ENCODE measurements around the gene PCBP3.

The PCBP3 gene

DNA sequence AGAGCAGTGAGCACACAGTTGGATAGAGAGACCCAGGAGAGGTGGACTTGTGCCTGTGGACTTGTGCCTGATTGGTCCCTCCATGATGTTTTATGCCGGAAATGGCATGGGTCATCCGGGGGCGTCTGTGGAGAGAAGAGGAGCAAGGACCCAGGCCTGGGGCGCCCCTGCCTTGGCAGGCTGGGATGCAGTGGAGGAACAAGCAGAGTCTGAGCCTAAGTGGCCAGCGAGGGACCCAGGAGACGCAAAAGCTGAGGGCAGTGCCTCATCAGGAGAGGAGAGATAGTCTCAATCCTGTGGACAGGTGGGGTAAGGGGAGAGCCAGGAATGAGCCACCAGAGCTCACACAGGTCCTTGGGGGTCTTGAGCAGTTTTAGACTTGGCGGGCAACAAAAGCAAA lies 146.9 kb downstream of the PCBP3 start:
- DNase-seq (ENCODE audit: extremely low read depth, low read depth) = no peak
- no peak overlapping the region for H3K4me3 ChIP-seq (replicated peaks; ENCODE audit: low read depth, low read length)
- TF ChIP-seq, protein P1, sequence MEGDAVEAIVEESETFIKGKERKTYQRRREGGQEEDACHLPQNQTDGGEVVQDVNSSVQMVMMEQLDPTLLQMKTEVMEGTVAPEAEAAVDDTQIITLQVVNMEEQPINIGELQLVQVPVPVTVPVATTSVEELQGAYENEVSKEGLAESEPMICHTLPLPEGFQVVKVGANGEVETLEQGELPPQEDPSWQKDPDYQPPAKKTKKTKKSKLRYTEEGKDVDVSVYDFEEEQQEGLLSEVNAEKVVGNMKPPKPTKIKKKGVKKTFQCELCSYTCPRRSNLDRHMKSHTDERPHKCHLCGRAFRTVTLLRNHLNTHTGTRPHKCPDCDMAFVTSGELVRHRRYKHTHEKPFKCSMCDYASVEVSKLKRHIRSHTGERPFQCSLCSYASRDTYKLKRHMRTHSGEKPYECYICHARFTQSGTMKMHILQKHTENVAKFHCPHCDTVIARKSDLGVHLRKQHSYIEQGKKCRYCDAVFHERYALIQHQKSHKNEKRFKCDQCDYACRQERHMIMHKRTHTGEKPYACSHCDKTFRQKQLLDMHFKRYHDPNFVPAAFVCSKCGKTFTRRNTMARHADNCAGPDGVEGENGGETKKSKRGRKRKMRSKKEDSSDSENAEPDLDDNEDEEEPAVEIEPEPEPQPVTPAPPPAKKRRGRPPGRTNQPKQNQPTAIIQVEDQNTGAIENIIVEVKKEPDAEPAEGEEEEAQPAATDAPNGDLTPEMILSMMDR (IDR thresholded peaks at IDR 0.05; ENCODE audit: low read depth, low read length, missing control alignments) = no peak

DNA sequence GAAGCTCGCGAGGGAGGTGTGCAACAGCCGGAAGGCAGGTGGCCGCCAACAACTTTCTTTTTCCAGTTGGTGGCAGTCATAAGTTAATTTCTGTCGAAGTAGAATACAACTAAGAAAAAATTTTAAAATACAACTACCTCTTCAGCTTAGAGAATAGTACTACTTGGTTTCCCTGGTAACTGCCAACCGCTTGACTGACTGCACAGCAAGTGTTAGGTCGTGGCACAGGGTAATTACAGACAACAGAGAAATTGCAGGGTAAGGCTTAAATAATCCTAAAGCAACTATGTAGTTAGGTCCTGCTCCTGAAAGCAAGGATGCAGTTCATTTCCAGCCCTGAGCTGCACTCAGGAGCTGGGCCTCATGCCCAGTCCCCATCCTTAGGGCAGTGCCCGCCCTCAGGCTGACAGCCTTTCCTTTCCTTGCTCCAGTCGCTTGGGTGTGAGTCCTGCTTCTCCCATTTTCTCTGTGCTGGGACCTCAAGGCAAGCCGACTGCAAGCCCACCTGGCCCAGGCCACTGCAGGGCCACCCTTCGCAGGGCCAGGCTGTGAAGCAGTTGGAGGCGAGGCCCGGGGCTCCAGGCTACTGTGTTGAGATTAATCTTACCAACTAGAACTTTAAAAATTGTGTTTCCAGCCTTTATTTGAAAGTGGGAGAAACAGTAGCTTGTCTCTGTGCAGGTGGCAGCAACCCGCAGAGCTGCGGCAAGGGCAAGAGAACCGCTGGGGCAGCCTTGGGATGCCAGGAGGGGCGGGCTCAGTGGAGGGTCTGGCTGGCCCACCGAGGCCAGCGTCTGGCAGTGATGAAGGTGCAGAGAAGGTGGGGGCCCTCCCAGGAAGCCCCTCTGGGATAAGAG lies 148.3 kb downstream of the PCBP3 start:
- TF ChIP-seq, protein P1 (IDR thresholded peaks at IDR 0.05; ENCODE audit: low read depth, low read length, missing control alignments) = no peak
- DNase-seq (ENCODE audit: extremely low read depth, low read depth) = no peak
- H3K4me3 ChIP-seq (replicated peaks; ENCODE audit: low read depth, low read length) = no peak overlapping the region

DNA sequence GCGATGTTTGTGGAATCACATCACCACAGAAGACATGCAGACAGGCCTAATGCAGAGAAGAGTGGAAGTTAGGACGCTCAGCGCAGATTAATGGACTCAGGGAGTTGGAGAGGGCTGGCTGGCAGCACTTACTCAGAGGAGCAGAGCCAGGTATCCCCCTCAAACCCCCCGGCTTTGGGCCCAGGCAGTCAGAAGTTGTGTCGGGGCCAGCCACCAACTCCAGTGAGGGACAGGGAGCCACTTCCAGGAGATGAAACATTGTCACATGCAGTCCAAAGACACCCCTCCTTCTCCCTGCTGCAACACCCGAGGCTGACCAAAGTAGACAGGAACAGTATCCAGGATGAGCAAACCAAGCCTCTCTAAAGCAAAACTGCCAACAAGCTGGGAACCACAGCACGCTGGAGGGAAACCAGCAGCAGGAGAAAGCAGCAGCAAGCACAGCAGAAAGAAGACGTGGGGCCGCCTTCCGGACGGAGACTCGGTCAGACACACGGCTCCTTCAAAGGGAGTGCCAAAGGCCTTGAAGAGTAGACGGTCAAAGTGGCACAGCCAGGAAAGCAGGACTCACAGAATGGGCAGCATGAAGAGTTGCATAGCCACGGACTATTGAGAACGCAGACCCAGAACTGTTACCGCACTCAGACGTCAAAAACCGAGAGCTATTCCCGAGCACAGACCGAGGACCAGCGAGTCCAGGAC lies 149.3 kb downstream of the PCBP3 start:
- DNase-seq (ENCODE audit: extremely low read depth, low read depth) = no peak
- TF ChIP-seq, protein P1 (IDR thresholded peaks at IDR 0.05; ENCODE audit: low read depth, low read length, missing control alignments) = no peak
- H3K4me3 ChIP-seq (replicated peaks; ENCODE audit: low read depth, low read length) = no peak overlapping the region

DNA sequence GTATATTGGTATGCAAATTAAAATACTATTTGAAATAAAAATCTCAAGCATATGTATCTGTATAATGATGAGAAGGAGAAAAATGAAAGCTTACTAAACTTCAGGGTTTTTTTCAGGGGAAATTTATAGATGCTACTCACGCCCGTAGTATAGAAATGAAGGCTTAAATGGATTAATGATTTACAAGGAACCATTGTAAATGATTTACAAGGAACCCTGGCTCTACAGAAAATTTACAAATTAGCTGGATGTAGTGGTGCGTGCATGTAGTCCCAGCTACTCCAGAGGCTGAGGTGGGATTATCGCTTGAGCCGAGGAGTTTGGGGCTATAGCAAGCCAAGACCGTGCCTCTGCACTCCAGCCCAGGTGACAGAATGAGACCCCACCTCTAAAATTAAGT lies 150.5 kb downstream of the PCBP3 start:
- no peak for DNase-seq (ENCODE audit: extremely low read depth, low read depth)
- no peak overlapping the region for H3K4me3 ChIP-seq (replicated peaks; ENCODE audit: low read depth, low read length)
- TF ChIP-seq, protein P1 (IDR thresholded peaks at IDR 0.05; ENCODE audit: low read depth, low read length, missing control alignments) = no peak

DNA sequence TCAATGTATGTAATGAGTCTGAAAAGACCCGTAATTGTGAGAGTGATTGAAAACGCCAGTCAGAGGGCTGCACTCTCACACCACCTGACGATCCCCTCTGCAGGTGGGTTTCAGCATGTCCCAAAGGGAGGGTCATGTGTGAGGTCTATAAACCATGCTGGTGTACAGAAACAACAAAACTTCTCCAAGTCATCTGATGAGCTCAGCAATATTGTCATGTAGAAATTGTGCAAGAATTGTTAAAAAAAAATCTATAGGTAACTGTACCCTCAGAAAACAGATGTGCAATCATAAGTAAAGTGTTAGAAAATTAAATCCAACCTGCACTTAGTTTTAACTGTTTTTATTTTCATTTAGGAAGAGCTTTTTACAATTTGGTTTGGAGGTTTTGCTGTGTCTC lies 152.5 kb downstream of the PCBP3 start:
- no peak overlapping the region for H3K4me3 ChIP-seq (replicated peaks; ENCODE audit: low read depth, low read length)
- TF ChIP-seq, protein P1 (IDR thresholded peaks at IDR 0.05; ENCODE audit: low read depth, low read length, missing control alignments) = no peak
- DNase-seq (ENCODE audit: extremely low read depth, low read depth) = no peak

DNA sequence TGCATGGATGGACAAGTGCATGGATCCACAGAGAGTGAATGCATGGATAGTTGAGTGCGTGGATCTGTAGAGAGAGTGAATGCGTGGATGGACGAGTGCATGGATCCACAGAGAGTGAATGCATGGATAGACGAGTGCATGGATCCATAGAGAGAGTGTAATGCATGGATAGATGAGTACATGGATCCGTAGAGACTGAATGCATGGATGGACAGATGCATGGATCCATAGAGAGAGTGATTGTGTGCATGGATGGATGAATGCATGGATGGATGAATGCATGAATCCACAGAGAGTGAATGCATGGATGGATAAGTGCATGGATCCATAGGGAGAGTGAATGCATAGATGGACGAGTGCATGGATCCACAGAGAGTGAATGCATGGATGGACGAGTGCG lies 153.8 kb downstream of the PCBP3 start:
- H3K4me3 ChIP-seq (replicated peaks; ENCODE audit: low read depth, low read length) = no peak overlapping the region
- TF ChIP-seq, protein P1 (IDR thresholded peaks at IDR 0.05; ENCODE audit: low read depth, low read length, missing control alignments) = no peak
- no peak for DNase-seq (ENCODE audit: extremely low read depth, low read depth)

Measured in HFF-Myc (cell line).